Measurements from ENCODE around the gene KLB. TPM values are rescaled to one million over a fixed set of nuclear protein-coding genes. Genes with fewer than 3 reads are reported as not detected.
"Not testable (repeated sequence)": the region's sequence is repeated elsewhere in the genome, so short reads cannot be mapped to it uniquely, and the experiment has no call there.

The KLB gene
- polyA plus RNA-seq, 10 donors = 0.05 to 0.13 (median 0.07) TPM

DNA sequence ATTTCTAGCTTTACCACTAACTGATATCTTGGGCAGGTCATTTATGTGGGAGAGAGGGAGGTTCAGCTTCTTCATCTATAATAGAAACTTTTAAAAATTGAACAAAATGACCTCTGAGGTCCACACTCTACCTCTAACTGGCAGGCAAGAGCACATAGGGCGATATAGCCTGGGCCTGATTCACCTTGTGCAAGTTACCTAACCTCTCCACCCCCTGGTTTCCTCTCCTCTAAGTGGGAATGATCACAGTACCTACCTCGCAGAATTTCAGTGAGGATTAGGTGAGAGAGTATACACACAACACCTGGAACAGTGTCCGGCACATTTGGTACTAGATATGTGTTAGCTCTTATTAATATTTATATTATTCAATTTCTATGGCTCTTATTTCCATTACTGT is 15.5 kb downstream of the KLB start:
- no peak for DNase-seq

DNA sequence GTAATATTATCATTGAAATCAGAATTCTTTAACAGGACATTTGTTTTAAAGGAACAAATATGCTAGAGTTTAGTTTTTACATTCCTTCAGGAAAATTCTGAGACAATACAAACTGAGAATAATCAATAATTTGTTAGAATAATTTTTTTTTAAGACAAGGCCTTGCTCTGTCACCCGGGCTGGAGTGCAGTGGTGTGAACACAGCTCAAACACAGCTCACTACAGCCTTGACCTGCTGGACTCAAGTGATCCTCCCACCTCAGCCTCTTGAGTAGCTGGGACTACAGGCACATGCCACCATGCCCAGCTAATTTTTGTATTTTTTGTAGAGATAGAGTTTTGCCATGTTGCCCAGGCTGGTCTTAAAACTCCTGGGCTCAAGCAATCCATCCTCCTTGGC is 18.6 kb downstream of the KLB start:
- DNase-seq = not testable (repeated sequence)

DNA sequence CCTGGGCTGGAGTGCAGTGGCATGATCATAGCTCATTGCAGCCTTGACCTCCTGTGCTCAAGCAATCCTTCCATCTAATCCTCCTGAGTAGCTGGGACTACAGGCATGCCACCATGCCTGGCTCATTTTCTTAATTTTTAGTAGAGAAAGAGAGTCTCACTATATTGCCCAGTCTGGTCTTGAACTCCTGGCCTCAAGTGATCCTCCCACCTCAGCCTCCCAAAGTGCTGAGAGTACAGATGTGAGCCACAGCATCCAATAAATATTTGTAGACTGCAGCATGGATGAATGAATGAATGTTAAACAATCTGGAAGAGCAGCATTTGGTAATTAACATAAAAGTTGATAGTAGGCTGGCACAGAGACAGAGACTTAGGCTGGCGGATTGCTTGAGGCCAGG is 20.0 kb downstream of the KLB start:
- DNase-seq = no peak

DNA sequence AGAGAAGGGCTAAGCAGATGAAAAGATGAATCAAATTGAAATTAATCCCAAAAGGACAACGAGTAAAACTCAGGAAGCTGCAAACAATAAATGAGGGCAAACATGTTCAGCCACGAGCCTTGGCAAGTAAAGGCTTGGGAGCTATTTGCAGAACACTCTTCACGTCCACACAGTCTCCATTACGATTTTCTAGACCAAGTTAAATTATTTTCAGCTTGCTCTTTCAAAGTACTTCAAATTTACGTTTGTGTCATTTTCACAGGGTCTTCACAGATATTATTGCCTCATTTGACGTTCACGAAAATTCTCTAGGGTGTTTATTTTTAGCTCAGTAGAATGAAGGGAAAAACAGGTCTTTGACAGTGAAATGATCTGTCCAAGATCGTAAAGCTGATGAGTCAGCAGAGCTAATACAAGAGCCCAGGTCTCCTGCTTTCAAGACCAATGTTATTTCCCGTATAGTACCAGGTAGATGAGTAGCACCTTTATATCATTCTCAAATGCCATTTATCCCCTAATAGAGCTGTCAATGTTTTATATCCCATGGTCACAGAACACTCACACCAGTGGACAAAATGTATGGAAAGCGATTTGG is 20.9 kb downstream of the KLB start:
- no peak for DNase-seq

DNA sequence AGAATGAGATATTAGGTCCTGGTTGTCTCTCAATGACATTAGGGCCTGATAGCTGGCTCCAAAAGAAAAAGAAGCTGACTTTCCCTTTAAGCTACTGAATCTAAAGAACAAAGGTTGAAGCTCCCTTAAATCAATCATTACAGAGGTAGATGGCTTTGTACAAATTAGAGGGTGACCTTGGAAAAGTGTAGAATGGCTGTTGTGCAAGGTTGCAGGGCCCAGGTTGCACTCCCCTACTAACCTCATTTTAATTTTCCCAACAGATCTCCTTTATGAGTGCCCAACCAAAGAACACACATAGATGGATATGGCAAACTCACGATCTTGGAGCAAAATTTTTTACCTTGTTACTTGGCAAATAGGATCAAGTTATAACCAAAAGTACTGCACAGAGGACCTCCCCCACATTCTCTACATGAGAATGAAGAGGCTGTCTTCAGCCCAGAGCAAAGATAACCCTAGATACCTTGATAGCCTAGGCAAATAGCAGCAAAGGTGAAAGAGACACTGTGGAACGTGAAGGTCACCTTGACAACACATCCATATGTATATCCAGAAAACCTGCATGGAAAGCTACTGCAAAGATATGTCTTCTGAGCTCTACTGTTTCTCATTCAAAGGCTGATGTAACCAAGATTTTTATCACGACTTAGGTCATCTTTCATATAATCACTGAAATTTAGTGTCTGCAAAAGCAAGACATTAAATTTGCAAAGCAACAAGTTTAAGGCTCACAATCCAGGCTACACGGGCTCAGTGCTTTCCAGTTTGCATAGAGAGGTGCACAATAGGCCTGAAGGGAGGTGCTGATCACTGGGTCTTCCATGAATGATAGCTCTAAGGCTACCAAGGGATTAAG is 23.0 kb downstream of the KLB start:
- DNase-seq = no peak

DNA sequence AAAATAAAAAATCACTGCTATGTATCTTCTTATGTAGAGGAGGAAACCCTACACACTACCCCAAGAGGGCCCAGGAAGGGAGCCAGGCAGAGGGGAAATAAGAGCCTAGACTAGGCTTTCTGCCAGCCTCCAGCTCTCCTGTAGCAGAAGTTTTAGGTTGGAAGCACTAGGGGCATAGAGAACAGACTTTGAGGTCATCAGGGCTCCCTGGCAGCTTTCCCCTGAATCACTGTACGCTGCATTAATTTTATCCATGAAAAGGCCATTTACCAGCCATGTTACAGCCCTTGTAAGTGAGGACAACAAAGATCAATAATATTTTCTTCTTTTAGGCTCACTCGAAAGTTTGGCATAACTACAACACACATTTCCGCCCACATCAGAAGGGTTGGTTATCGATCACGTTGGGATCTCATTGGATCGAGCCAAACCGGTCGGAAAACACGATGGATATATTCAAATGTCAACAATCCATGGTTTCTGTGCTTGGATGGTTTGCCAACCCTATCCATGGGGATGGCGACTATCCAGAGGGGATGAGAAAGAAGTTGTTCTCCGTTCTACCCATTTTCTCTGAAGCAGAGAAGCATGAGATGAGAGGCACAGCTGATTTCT is 27.3 kb downstream of the KLB start:
- no peak for DNase-seq

DNA sequence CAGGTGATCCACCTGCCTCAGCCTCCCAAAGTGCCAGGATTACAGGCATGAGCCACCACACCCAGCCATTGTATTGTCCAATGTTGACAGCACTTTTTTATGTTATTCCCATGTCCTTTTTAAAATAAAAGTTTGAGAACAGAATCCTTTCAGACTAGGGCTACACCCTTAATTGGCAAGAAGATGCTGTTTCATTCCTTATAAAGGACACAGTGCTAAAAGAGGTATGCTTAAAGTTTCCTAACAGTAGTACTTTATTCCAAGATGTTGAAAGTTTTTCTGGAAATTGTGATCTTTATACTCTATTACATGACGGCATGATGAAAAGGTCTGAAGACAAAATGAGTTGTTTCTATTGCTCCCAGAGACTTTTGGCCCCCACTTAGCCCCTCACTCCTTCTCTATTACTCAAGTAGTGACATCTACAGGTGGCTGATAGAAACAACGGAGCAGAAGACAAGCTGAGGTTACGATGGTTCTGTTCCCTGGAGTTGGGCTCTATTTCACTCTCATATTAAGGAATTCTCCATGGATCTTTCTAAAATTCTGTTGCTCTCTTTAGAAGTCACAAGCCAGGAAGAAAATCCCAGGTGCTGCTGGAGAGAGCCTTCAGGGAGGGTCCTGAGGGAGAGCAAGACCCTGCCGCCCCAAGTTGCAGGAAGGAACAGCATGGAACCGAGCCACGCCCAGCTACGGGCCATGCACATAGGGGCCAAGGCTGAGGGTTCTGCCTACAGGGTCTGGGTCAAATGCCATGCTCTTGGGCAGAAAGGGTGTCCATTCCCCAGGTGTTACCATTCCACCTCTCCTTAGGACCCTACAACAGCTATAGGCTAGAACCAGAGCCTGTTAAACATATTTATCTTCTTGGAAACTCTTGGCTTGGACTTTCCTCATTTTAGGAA is 29.2 kb downstream of the KLB start:
- no peak for DNase-seq

DNA sequence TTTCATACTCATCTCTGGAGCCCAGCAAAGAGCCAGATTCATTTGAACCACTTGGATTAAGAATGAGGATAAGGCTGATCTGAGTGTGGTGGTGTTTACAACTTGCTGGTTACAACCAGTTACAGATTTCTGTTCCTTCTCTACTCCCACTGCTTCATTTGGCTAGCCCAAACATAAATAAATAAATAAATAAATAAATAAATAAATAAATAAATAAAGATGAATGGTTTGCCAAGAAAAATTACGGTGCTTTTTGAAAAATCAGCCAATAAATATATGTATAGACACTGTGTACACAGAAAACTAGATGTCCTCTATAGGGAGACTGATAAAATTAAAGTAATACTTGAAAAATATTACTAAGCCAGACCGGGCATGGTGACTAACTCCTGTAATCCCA is 34.9 kb downstream of the KLB start:
- no peak for DNase-seq

DNA sequence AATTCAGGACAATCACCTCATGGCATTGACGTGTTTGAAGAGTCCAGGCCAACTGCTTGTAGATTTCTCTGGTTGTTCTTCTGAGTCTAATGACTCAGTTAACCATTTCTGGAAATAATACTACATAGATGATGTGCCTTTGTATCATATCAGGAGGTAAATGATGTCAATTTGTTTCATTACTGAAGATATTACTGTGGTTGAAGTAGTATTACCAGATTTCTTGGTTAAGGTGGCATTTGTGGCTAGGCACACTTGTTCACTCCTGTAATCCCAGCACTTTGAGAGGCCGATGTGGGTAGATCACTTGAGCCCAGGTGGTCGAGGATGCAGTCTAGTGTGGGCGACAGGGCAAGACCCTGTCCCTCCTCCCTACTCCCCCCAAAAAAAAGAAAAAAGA is 36.3 kb downstream of the KLB start:
- no peak for DNase-seq

DNA sequence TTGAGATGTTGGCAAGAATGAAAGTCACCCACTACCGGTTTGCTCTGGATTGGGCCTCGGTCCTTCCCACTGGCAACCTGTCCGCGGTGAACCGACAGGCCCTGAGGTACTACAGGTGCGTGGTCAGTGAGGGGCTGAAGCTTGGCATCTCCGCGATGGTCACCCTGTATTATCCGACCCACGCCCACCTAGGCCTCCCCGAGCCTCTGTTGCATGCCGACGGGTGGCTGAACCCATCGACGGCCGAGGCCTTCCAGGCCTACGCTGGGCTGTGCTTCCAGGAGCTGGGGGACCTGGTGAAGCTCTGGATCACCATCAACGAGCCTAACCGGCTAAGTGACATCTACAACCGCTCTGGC is 39.7 kb downstream of the KLB start:
- no peak for DNase-seq

DNA sequence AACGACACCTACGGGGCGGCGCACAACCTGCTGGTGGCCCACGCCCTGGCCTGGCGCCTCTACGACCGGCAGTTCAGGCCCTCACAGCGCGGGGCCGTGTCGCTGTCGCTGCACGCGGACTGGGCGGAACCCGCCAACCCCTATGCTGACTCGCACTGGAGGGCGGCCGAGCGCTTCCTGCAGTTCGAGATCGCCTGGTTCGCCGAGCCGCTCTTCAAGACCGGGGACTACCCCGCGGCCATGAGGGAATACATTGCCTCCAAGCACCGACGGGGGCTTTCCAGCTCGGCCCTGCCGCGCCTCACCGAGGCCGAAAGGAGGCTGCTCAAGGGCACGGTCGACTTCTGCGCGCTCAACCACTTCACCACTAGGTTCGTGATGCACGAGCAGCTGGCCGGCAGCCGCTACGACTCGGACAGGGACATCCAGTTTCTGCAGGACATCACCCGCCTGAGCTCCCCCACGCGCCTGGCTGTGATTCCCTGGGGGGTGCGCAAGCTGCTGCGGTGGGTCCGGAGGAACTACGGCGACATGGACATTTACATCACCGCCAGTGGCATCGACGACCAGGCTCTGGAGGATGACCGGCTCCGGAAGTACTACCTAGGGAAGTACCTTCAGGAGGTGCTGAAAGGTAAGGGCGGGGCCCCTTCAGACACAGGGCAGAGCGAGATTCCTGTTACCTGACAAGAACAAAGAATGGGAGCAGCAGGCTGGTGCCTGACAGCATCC is 40.3 kb downstream of the KLB start:
- DNase-seq = peak; percentile 24 to 81 (median 49)

DNA sequence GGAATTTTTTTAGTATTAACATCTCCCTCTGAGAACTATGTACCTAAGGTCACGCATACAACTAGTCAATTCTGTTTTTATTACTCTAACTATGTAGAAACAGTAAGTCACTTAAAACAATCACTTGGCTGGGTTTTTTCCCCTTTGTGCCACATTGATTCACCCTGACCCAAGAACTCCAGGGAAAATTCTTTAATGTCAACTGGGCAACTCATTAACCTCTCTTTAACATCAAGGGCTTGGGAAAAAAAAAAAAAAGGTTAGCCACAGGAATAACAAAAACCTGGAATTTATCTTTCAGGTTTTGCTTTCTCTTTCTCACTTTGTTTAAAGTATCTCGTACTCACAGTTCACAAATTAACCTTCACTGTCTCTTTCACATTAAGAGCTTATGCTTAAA is 43.9 kb downstream of the KLB start:
- DNase-seq = no peak

DNA sequence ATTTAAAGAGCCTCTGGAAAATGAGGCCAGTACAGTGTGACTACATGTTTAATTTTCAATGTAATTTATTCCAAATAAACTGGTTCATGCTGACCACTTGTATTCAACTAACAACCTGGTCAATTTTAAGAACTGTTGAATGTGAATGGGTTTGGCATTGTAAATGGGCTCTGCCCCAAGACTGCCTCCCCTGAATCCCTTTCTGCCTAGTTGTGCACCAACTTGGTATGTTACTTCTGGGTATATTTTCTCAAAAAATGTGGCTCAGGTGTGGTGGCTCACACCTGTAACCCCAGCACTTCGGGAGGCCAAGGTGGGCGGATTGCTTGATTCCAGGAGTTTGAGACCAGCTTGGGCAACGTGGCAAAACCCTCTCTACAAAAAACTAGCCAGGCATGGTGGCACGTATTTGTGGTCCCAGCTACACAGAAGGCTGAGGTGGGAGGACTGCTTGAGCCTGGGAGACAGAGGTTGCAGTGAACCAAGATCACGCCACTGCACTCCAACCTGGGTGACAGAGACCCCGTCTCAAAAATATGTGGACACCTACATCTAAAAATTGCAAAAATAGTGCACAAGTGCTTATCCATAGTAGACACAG is 44.8 kb downstream of the KLB start:
- no peak for DNase-seq

DNA sequence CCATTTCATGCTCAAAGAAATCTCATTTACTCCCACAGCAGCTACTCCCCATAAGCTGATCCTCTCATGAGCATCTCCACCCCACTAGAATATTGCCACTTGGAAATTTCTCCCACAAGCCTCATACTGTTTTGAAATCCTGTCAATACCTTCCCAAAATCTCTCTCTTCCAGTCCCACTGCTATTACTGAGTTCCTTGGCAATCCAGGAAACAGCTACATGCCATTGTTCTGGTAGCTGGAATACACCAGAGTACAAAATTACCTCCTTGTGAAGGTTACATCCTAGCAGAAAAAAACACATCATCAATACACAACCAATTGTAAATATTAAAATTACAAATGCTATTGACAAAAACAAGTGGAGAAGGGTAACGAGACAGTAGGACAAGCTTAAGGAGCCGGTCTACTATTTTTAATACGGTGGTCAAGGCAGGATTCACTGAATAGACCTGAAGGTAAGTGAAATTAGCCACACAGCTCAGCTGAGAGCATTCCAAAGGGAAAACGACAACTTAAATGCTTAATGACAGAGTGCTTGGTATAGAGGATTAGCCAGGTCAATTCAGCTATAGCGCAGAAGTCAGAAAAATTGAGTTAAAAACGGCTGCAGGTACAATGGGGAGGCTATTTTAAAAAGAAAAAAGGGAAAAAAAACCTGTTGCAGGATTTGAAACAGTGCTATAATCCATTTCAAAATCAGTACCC is 45.6 kb downstream of the KLB start:
- DNase-seq = no peak

DNA sequence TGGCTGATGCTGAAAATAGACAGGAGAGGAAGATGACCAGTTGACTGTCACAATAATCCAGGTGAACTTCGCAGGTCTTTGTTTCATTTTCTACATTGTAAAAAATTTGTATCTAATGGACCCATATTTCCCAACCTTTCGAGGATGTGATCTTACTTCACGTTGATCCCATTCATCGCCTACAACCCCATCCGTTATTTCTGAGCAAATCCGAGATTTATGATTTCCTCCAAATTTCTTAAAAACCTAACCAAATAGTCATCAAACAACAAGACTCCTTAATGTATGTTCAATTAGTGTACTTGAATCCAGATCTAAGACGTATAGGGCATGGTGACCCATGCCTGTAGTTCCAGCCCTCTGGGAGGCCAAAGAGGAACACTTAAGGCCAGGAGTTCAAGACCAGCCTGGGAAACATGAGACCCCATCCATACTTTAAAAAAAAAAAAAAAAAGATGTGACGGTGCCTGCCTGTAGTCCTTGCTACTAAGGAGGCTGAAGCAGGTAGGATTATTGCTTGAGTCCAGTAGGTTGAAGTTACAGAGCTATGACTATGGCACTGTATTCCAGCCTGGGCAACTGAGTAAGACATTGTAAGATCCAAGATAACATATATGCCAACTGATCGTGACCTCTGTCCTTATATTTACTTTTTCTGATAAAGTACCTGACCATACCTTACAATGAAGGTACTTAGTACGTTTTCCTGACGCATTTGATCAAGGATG is 46.3 kb downstream of the KLB start:
- no peak for DNase-seq

DNA sequence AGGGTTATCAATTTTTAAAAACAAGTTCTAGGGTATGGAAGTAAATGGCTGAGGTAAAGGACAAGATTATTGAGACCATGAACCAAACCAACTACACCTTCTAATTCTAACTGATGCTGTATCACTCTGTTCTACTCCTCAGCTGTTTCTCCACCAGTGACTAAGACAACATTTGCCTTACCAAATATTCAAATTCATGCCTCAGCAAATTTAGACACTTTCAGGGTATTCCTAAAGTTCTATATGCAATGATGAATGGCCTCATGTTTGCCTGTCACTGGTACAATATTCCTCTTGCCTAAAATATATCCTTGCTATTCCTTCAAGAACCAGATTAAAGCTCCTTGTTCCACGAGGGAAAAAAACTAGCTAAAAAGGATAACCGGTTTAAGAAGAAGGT is 47.0 kb downstream of the KLB start:
- DNase-seq = no peak

DNA sequence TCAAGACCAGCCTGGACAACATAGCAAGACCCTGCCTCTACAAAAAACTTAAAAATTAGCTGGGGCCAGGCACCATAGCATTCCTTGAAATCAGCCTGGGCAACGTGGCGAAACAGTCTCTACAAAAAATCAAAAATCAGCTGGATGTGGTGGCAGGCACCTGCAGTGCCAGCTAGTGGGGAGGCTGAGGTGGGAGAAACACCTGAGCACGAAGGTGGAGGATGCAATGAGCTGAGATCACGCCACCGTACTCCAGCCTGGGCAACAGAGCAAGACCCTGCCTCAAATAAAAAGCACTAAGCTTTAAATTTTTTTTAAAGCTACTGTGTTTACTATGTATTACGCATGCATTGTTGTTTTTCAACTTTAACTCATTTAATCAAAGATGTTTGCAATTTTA is 48.8 kb downstream of the KLB start:
- no peak for DNase-seq

DNA sequence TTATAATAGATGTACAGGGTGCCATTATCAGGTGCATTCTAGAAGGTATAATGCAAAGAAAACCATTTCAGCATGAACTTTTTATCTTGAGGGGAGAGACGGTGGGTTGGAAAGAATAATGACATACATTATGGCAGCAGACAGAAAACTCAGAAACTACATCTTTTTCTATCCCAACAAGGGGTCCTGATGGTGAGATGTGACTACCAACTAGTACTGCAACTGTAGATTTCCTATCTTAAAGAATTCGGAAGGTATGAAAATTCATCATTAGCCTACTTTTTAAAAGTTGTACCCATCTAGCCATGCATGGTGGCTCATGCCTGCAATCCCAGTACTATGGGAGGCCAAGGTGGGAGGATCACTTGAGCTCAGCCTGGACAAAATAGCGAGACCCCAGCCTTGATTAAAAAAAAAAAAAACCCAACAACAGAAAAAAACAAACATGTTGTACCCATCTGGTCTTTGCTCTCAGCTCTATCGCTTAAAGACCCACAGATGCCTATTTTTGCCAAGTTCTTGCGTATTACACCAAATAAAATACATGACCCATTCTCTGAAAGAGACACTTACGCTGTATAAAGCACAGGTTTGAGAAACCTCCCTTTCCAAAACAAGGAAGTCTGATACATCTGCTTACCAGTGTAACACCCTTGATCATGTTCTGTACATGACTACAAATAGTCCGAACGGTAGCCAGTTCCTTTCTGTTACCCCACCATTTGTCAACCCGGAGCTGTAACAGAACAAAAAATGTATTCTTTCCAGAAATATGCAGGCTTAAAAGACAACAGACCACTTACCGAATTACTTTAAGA is 50.4 kb downstream of the KLB start:
- no peak for DNase-seq

DNA sequence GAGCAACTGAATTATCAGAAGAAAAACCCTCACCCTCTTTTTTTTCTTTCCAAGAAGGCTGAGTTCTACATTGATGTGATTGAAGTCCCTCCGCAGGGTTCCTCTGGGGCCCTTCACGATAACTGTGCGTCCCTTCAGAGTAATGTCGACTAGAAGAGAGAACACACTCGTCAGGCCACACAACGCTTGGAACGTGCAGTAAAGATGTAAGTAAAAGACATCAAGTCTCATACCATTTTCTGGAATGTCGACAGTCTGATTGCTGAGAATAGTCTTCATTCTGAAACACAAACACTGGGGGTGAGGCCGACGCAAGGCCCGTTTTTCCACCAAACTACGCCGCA is 51.4 kb downstream of the KLB start:
- not testable (repeated sequence) for DNase-seq

All from muscle of back (tissue), 11 donors.